Right ventricle myocardium inferior (tissue), 1 donor: ENCODE data around the gene CNGB1. TPM values are rescaled to one million over a fixed set of nuclear protein-coding genes. Genes with fewer than 3 reads are reported as not detected.
"Not testable (repeated sequence)": the region's sequence is repeated elsewhere in the genome, so short reads cannot be mapped to it uniquely, and the experiment has no call there.

Experiments
- ATAC-seq: fragments of 200-7000 bp; cut with Tn5 transposase; one replicate; pipeline ENCODE4 v1.9.1; 2020; ENCODE audit warnings: mild to moderate bottlenecking, moderate library complexity
- DNase-seq: peaks from one replicate; pipeline ENCODE4 v3.0.0; 2021; ENCODE audit errors: missing footprints
- intact Hi-C: fragments of 100-400 bp; cut with DNase I; formaldehyde crosslinking; loops from one replicate; pipeline ENCODE4 v1.11.0; 2022
- total RNA-seq: library from RNA; stranded (reverse); fragmentation: NEBNext Ultra II Directional; extraction: Animal tissue kit (Norgen Biotek cat#: 25700); gene quantifications from one replicate; pipeline ENCODE4 v1.2.1, GENCODE V29; 2021
- donor health status: DM: no; HTN: yes; CAD: no; lungs with severe emphysema.

Gene CNGB1
- total RNA-seq, 1 donor from 2014 or later, result not detected

DNA sequence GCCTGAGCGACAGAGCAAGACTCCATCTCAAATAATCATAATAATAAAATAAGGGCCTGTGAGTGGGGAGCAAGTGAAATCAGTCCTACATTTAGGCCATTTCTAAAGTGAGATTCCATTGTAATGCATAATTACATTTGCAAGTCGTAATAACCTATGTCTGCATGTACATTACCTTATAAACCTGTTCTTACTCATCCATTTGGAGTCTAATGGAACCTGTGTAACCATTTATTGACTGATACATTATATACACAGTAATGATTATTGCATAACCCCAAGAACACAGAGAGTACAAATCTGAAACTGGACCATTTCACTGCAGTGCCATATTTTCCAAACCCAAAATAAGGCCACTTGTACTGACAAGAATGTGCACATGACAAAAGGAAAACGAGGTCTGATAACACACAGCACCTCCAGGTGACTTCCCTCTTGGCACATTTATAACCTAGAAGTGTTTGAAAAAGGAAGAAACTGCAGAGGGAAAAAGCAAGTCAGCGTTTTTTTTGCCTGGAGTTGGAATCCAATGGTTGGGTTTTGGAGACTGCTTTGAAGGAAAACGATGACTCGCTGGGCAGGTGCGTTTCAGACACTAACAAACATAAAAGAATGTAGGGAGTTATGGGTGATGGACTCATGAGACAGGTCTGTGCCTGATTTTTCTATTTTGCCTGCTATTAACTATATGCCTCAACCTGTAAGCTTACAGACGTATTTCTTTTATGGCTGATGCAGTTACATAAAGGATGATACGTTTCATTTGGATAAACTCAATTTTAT lies 105.0 kb downstream of the CNGB1 start:
- ATAC-seq, result no peak
- intact Hi-C loops, result loop anchor here (10.0 kb wide), 1 partner anchor 291 kb away; no protein-coding TSS in a partner anchor
- DNase-seq, result no peak

DNA sequence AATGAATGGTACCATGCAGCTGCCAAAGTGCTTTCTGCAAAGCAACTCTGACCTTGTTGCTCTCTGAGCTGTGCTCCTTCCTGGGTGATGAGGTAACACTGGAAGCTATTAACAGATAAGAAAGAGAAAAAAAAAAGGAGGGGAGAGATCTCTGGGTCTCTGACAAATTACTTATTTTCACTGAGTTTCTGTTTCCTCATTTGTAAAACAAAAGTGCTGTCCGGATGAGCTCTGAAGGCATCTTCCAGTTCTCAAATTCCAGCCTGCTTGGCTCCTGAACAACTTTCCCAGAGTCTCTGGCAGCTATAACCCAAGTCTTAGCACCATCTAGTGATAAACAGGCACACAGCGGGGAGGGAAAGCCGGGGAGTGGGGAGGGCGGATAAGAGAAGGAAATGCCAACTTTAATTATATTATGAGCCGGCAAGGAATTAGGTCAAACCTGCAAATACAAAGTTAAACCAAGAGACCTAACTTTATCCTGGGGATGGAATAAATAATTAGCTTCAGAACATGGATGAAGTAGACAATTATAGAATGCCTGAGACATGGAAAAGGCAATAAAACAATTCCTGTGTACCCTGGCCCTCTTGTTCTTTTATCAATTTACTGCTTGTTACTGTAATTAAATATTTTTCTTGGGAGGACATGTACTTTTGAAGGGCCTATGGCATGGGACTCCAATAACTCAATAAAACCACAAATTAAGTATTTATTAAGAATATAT lies 107.3 kb downstream of the CNGB1 start:
- intact Hi-C loops, result loop anchor here (1.0 to 10.0 kb wide), 3 partner anchors 65 to 289 kb away; no protein-coding TSS in a partner anchor
- ATAC-seq, result peak; percentile 88

DNA sequence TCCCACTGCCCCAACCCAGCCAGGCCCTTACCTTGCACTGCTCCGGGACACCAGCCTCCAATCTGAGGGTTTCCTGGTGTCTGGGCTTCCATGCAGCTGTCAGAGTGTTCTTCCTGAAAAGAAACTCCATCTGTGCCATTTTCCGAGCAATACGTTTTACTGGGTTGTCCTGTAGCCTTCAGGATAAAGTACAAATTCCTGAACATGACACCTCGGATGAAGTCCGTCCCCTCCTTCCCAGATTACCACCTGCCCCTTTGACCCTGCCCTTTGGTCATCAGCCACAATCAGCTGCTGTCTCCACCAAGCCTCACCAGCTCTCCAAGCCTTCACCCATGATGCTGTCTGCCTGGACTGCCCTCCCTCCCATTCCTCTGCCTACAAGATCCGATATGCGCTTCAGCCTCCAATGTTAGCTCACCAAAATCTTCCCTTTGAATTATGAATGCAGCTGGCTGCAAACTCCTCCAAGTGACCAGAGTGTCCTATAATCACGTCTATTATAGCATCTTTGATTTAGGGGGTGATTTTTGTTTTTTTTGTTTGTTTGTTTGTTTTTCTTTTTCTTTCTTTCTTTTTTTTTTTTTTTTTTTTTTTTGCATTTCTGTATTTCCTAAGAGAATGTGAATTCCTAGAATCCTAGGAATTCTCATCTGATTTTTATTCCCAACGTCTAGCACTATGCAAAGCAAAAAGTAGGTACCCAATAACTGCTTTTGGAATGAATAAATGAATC lies 108.1 kb downstream of the CNGB1 start:
- DNase-seq (no peak), ATAC-seq (no peak)
- intact Hi-C loops, result loop anchor here (1.0 to 10.0 kb wide), 3 partner anchors 64 to 288 kb away; no protein-coding TSS in a partner anchor

More for the DNA sequence above, 107.3 kb downstream of the CNGB1 start:
- no peak for DNase-seq

DNA sequence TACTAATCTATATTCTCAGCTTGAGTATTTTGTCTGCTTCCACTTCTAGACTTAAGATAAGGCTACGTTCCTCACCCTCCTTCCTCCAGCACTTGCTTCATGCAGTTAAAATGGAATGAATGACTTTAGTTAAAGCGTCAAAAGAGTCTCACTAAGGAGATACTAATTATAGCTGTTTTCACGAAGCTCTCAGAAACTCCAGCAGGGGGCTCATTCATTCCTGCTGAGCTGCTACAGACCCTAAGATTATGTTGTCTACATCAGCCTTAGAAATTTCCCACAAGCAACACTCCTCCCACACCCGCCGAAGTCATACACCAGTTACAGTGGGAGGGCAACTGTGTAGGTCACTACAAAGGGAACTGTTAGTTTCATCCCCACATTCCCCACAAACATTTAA lies 111.6 kb downstream of the CNGB1 start:
- ATAC-seq (no peak), DNase-seq (no peak)
- intact Hi-C loops, result no loop called here

DNA sequence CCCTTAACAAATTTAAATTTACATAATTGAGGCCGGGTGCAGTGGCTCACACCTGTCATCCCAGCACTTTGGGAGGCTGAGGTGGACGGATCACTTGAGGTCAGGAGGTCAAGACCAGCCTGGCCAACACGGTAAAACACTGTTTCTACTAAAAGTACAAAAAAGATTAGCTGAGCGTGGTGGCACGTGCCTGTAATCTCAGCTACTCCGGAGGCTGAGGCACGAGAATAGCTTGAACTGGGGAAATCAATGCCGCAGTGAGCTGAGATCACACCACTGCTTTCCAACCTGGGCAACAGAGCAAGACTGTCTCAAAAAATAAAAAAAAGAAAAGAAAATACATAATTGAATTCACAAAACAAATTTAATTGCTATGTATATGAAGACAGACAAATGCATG lies 112.3 kb downstream of the CNGB1 start:
- no peak for ATAC-seq

DNA sequence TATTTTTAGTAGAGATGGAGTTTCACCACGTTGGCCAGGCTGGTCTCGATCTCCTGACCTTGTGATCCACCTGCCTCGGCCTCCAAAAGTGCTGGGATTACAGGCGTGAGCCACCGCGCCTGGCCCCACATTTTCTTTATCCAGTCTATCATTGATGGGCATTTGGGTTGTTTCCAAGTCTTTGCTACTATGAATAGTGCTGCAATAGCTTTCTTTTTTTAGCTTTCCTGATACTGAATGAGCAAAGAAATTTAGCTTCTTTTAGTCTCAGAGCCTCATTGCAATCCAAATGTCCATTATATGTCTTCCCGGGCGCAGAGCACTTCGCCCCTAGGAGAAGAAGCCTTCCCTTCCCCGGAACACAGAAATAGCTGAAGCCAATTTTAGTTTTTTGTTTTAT lies 112.9 kb downstream of the CNGB1 start:
- DNase-seq, intact Hi-C loops: not testable (repeated sequence)
- peak; percentile 42 for ATAC-seq

More for the DNA sequence above, 112.3 kb downstream of the CNGB1 start:
- DNase-seq, result no peak
- intact Hi-C loops, result no loop called here

DNA sequence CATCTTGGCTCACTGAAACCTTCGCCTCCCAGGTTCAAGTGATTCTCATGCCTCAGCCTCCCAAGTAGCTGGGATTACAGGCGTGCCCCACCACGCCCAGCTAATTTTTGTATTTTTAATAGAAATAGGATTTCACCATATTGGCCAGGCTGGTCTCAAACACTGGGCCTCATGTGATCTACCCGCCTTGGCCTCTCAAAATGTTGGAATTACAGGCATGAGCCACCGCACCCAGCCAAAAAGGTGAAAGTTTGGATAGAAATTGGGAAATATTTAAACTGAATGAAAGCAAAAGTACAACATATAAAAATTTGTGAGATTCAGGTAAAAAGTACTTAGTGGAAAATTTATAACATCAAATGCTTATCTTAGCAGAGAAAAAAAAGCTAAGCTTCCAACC lies 115.7 kb downstream of the CNGB1 start:
- no peak for ATAC-seq
- no peak for DNase-seq
- intact Hi-C loops, result no loop called here

DNA sequence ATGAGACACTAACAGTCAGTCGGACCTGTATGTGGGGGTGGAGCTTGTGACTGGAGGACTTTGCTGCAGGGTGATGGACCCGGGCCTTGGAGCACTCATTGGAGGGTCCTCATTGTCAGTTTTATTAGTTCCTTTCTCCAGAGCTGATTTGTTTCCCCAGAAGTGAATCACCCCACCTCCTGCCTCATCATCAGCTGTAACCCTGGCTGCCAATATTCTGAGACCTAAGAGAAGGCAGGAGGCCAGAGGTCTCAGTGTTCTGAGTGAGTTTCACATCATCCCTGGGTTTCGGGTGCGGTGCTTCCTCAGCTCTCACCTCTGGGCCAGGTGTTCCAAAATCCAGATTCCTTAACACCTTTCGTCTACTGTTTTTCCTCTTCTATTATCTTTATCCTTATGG lies 118.7 kb downstream of the CNGB1 start:
- DNase-seq, result no peak
- intact Hi-C loops, result no loop called here
- no peak for ATAC-seq

DNA sequence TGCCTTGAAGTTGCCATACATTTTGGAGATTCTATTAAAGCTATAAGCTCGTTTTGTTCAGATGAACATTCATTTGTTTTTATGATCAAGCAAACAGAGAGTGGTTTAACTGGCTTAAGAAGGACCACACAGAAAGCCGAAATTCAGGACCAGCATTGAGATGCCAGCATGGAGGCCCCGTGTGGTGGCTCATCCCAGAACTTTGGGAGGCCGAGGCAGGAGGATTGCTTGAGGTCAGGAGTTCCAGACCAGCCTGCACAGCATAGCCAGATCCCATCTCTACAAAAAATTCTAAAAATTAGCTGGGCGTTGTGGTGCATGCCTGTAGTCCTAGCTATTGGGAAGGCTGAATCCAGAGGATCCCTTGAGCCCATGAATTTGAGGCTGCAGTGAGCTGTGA lies 122.7 kb downstream of the CNGB1 start:
- ATAC-seq (no peak), DNase-seq (no peak)
- intact Hi-C loops, result no loop called here

DNA sequence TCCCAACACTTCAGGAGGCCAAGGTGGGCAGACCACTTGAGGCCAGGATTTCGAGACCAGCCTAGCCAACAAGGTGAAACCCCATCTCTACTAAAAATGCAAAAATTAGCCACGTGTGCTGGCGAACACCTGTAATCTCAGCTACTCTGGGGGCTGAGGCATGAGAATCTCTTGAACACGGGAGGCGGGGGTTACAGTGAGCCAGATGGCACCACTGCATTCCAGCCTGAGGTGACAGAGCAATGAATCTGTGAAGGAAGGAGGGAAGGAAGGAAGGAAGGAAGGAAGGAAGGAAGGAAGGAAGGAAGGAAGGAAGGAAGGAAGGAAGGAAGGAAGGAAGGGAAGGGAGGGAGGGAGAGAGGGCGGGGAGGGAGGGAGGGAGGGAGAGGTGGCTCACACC lies 124.0 kb downstream of the CNGB1 start:
- ATAC-seq, intact Hi-C loops: not testable (repeated sequence)

DNA sequence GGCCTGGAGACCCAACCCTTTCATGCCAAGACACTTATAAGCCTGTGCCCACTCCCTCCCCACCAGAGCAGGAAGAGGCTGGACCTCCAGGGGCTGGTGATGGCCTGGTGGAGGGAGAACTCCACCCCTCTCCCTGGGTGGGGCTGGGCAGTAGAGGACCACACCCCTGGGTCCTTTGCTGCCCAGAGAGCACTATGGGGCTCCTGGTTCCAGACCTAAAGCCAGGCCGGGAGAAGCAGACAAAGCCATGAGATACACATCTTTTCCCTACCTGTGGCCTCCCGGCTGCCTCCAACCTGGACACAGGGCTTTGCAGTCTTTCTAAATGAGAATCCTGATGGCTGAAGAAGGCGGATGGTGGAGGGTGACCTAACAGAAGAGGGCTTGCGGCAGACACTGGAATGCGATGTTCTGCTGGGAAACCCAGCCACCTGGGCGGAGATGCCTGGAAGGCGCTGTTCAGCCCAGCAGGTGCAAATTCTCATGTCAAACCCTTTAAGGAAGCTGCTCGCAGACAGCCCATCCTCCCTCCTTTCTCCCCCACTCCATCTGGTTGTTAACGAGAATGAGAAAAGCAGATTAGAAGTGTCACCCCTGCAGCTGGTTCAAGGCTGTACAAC lies 124.7 kb downstream of the CNGB1 start:
- intact Hi-C loops, result no loop called here
- ATAC-seq (no peak), DNase-seq (no peak)

More for the DNA sequence above, 124.0 kb downstream of the CNGB1 start:
- DNase-seq, result not testable (repeated sequence)

DNA sequence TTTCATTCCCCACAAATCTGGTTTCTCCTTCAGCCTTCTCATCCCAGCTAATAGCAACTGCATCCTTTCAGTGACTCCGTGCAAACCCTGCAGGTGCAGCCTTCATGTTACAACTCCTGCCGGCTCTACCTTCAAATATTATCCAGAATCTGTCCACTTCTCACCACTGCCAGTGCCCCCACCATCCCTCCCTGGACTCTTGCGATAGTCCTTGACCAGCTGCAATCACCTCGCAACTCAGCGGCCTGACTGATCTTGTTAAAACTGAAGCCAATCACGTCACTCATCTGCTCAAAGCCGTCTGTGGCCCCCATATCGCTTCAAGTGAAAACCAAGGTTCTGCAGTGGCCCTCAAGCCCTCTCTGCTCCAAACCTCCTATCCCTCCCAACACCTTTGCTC lies 125.8 kb downstream of the CNGB1 start:
- DNase-seq (no peak), ATAC-seq (no peak)
- intact Hi-C loops, result no loop called here

DNA sequence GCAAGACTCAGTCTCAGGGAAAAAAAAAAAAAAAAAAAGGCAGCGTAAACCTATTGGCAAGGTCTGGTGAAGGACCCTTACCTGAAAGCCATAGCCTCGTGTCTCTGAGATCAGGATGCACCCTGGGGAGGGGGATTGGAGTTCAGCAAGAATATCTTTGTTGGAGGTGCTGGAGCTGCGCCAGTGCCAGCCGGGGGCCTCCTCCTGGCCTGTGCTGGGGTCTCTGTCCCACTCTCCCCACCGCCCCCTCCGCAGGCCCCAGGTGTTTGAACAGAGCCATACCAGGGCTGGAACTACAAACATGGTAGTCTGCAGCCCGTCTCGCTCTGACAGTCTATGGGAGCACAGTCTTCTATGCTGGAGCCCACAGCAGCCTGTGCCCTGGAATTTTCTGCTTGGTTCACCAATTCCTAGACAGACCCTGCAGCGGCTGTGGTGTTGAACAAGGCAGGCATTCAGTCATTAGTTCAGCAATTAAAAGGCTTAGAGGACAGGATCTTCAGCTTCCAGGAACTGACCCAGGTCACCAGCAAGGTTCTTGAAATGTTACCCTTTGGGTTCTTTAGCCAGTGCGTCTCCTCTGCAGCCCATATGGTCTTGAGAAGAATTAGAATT lies 126.4 kb downstream of the CNGB1 start:
- no peak for DNase-seq
- ATAC-seq, result no peak
- intact Hi-C loops, result no loop called here

DNA sequence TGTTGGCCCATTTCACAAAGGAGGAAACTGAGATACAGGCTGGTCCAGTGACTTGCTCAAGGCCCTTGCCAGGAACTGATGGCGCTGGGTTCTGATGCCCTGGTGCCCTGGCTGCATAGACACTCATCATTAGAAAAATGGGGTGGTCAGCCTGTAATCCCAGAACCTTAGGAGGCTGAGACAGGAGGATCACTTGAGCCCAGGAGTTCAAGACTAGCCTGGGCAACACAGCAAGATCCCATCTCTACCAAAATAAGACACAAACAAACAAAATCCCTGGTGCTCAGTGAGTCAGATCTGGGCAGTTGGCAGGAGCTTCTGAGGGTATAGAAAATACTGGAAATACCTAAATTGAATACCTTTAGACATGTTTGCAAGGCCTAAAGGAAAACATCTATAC lies 127.5 kb downstream of the CNGB1 start:
- DNase-seq, result no peak
- no peak for ATAC-seq
- intact Hi-C loops, result no loop called here

DNA sequence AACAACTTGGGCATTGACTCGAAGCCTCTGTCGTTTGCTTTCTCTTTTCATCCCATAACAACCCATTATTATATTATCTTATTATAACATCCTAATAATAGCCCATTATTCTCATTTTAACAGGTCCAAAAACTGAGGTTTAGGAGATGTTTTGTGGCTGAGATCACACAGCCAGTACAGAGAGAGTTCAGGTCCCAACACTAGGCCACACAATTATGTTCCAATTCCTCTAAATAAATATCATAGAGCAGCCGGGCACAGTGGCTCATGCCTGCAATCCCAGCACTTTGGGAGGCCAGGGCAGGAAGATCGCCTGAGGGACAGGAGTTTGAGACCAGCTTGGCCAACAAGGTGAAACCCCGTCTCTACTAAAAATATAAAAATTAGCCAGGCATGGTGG lies 128.3 kb downstream of the CNGB1 start:
- intact Hi-C loops, result no loop called here
- no peak for ATAC-seq
- no peak for DNase-seq

DNA sequence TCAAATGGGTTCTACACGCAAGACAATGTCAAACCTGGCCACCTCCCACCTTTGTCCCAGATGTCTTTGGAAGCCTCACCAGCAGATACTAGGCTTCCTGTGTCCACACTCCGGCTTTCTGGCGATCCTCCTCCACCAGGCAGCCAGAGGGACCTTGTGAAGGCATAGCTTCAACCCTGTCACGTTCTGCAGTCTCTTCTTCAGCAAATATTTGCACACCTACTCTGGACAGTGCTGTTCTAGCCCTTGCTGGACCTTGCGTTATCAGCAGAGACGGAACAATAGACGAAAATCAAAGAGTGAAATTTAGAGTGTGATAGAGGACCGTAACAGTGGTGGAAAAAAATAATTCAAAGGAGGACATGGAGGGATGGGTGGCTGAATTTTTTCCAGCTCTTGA lies 130.1 kb downstream of the CNGB1 start:
- ATAC-seq (no peak), DNase-seq (no peak)
- intact Hi-C loops, result no loop called here

DNA sequence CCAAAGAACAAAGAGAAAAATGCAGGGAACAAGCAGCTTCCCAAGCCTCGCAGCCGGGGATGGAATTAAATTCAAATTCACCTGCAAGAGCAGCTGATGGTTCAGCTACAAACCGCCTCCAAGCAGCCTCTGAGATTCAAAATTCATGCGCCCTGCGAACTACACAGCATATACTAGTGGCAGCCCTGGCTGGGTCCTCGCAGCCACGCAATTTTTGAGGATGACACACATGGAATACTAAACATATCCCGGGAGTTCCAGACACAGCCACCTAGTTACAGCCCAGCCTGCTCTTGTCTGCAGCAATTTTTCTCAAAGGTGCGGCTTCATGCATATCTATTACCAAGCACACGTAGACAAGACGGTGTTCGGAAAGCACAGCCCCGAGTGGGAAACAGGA lies 132.8 kb downstream of the CNGB1 start:
- ATAC-seq (no peak), DNase-seq (no peak)
- intact Hi-C loops, result no loop called here

DNA sequence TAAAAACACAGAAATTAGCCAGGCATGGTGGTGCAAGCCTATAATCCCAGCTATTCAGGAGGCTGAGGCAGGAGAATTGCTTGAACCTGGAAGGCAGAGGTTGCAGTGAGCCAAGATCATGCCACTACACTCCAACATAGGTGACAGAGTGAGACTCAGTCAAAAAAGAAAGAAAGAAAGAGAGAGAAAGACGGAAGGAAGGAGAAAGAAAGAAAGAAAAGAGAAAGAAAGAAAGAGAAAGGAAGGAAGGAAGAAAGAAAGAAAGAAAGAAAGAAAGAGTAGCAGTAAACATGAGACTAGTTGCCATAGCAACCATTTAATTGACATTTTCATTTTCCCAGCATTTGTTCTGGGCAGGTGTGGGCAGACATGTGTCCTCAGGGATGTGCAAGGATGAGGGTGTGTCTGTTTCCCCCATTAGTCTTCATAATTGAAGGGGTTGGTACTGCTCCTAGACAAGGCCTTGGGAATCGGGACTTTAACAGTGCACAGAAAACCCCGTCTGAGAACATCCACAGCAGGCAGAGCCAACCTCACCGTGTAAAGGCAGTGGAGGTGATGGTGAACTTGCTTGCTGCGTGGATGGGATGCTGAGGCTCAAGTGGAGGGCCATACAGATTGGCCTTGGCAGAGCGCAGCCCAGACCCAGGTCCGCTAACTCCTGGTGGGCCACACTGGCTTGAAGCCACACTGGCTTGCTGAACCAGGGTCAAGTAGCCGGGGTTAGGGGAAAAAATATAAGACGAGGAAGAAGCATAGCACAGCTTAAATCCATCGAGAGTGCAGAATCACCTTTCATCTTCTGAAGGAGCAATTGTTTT lies 133.4 kb downstream of the CNGB1 start:
- intact Hi-C loops, result no loop called here
- DNase-seq, result no peak
- ATAC-seq, result no peak
